ENCODE data around the gene PDE10A.

DNA sequence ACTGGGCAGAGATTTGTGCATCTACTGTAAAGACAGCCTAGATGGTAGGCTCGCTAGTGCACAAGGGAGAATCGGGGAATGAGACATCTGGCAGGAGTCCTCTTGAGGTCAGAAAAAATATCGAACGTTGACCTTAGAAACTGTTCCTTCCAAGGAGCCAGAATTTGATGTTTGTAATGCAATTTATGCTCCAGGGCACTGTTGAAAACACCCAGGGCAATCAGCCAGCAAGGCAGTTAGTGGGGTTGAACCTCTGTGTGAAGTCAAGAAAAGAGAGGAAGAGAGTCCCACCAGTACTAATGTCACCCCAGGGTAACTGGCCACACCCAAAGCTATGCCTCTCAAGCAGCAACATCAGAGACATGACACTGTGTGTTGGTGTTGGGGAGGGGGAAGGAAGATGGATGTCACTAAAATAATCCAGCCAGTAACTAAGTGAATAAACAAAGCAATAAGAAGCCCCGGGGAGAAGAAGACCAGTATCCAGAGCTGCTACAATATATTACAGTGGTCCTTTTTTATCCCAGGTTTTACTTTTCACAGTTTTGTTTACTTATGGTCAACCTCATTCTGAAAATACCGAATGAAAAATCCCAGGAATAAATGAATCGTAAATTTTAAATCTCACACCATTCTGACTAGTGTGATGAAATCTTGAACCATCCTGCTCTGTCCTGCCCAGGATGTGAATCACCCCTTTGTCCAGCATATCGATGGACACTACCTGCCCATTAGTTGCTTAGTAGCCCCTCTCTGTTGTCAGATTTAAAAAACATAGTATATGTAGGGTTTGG lies 32.9 kb upstream of the PDE10A start:
- TF ChIP-seq, protein P1, sequence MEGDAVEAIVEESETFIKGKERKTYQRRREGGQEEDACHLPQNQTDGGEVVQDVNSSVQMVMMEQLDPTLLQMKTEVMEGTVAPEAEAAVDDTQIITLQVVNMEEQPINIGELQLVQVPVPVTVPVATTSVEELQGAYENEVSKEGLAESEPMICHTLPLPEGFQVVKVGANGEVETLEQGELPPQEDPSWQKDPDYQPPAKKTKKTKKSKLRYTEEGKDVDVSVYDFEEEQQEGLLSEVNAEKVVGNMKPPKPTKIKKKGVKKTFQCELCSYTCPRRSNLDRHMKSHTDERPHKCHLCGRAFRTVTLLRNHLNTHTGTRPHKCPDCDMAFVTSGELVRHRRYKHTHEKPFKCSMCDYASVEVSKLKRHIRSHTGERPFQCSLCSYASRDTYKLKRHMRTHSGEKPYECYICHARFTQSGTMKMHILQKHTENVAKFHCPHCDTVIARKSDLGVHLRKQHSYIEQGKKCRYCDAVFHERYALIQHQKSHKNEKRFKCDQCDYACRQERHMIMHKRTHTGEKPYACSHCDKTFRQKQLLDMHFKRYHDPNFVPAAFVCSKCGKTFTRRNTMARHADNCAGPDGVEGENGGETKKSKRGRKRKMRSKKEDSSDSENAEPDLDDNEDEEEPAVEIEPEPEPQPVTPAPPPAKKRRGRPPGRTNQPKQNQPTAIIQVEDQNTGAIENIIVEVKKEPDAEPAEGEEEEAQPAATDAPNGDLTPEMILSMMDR (conservative IDR thresholded peaks at IDR 0.05; ENCODE audit: low read depth, low read length), result no peak
- TF ChIP-seq POLR2A (IDR thresholded peaks at IDR 0.05; ENCODE audit: low read depth, low read length) (no peak), NFE2L2 (IDR thresholded peaks at IDR 0.05; ENCODE audit: low read depth, low read length) (no peak), SMC3 (IDR thresholded peaks at IDR 0.05; ENCODE audit: low read depth, low read length) (no peak), CEBPB (IDR thresholded peaks at IDR 0.05; ENCODE audit: low read depth, low read length) (no peak), BHLHE40 (IDR thresholded peaks at IDR 0.05; ENCODE audit: low read depth, low read length) (no peak), RAD21 (IDR thresholded peaks at IDR 0.05; ENCODE audit: low read length) (no peak)
